ENCODE measurements around the gene KITLG.
"Not testable (repeated sequence)": the region's sequence is repeated elsewhere in the genome, so short reads cannot be mapped to it uniquely, and the experiment has no call there.

The KITLG gene

DNA sequence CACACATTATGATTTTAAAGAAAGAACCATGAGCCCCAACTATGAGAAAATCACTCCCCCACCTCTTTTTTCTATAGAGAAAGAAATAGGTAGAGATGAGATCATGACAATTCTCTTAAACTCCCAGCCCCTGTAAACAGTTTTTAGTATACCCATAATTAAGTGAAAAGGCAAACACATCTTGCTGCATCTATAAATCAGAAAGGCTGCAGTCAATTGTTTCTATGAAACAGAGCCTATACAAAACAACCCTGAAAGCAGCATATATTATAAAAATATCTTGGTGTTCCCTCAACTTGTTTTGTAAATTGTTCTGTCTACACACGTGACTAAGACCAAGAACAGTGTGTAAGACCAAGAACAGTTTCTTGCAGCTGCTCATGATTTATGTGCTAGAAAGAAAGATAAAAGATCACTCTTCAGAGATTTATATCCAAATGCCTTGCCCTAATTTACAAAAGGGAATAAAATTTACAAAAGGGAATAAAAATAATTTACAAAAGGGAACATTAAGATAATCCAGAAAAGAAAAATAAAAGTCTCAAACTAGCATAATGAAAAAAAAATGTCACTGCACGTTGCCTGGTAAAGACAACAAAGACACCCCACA, 4.8 kb downstream of the KITLG start:
- no peak for DNase-seq

DNA sequence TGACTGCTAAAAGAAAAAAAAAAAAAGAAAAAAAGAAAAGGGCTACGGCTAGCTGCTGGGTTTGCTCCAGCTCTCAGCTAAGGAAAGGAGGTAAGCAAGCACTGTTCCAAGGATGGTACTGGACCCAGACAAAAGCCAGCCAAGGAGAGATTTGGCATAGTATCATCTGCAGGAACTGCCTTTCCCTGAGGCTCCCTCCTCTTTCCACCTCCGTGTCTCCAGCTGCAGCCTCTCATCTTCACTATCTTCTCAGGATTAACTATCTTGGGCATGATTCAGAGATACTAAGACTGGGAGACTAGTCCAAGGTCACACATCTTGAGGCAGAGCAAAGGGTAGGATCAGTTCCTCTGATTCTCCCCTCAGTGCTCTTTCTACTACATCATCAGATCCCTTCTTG, 6.0 kb downstream of the KITLG start:
- no peak for DNase-seq

DNA sequence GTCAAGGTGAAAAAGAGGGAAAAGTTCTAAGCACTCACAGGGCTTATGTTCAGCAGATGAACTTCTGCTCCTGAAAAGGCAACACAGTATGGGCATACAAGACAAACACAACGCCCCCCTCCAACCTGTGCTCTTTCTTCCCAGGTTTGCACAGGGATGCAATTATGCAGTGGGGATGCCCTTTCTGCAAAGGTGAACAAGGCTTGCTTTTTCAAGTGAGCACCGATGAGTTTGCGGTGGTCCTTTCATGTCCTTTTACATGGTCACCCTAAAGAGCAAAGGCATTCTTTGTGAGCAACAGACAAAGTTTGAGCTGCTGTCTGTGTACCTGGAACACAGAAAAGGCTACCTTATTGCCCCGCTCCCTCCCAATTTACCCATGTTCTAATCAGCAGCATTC, 6.7 kb downstream of the KITLG start:
- DNase-seq = no peak

- DNase-seq = no peak
Measured at GRCh38 chr12:88572781-88573549, 7.3 kb downstream of the KITLG start.

DNA sequence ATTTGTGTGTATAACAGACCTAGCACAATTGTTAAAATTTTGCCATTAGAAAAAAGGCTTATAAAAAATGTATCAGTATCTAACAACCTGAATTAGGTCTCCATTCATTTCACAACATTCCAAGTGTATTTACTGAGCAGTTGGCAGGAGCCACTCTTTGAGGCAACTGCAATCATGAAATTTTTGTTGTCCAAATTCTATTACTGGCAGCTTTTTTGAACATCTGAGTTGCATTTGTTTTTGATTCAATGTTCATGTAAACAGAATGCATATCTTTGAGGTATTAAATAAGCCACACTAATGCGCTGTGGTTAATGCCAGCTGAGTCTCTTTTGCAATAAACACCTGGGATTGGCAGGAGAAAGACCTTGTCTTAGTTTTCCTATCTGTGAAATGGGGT, 8.7 kb downstream of the KITLG start:
- no peak for DNase-seq

DNA sequence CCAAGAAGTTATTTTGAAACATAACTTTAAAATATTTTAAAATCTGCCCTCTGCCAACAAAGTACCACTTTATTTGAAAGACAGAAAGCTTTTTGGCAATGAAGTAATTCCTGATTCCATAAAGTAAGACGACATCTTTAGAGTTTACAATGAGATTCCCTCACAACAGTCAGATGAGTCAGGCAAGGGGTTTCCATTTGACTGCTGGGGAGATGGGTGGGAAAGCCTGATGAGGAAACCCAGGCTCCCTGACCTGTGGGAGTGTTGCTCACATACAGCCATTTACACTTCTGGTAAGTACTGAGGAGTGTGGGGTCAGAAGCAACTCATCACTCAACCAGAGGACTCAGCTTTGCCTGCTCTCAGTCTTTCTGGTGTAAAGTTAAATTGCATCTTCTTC, 10.2 kb downstream of the KITLG start:
- no peak for DNase-seq

- DNase-seq = no peak
Measured at GRCh38 chr12:88566430-88566829, 13.8 kb downstream of the KITLG start.

DNA sequence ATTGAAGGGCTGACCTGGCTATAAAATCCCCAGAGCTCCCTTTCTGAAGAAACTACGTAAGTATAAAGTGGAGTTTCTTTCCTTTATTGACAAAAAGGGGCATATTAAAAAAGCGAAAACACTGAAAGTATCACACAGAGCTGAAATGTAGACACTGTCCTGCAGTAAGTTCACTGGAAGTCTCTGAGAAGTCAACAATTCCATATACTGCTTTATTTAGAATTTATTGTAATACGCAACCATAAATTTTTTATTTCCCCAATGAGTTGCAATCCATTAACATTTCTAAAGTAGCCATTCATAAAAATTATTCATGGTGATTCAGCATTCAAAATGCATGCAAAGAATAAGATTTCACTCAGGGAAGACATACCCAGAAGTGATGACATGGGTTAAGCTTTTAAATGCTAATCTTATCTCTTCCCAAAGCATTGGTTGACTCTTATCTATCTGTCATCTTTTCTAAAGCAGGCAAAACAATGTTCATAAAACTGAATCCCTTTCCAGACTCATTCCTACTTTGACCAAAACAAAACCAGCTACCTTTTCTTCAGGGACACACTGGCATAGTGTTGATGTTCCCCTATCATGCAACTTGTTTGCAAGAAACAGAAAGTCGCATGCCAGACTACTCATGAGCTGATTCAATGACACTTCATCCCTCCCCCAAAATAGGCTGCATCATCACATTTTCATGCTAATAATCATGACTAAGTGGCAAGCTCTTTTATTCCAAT, 17.3 kb downstream of the KITLG start:
- no peak for DNase-seq

DNA sequence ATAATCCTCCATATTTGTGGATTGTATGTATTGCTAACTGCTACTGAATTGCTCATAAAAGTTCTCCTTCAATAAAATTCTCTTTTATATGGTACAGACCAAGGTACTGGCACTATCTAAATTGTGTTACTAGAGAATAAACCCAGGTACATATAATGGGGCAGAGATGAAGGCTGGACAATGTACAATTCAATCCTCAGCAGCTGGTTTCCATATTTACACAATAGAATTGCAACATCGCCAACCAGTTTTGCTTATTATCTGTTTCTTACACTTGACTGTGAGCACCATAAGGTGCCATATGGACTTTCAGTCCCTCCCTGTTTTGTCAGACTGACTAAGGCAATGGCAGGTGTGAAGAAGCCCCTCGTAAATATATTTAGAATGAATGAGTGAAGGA, 18.1 kb downstream of the KITLG start:
- no peak for DNase-seq

- DNase-seq = no peak
Measured at GRCh38 chr12:88559772-88560171, 20.5 kb downstream of the KITLG start.

DNA sequence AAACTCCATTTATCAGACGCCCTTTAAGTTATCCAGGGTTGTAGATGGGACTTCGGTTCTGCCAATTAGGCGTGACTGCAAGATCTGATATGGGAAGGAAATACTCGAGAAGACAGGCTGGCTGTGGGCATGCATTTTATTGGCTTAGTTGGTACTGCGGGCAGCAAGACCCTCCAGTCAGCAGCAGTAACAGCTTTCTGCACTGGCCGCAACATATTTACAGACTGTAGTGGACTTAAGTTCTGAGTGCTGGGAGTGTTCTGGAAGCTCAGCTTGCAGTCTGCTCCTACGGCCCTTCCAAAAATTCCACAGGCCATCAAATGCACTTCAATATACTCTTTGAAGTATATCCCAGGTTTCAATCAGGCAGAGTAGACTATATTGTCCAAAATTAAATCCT, 21.1 kb downstream of the KITLG start:
- DNase-seq = no peak

DNA sequence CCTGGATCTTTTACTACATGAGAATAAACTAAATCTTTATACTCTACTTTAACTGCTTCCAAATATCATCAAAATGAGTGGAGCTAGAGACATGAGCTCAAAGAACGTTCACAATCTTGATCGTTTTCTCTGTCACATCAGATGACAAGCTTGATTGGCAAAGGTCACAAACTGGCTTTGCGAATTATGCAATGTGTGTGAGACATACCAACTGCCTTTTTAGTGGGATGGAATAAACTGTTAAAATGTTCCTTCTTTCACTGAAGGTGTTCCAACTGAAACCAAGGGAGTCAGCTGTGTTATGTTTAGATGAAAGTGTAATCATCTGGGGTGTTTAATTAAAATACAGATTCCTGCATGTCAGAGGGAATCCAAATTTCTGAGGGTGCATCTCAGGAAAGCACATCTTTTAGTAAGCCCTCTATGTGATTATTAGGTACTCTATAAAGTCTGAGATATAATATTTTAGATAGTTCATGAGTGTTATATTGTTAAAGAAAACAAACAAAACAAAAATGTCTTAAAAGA, 21.9 kb downstream of the KITLG start:
- DNase-seq = no peak

GRCh38 chr12:88556213-88556774, 24.0 kb downstream of the KITLG start:
- no peak for DNase-seq

DNA sequence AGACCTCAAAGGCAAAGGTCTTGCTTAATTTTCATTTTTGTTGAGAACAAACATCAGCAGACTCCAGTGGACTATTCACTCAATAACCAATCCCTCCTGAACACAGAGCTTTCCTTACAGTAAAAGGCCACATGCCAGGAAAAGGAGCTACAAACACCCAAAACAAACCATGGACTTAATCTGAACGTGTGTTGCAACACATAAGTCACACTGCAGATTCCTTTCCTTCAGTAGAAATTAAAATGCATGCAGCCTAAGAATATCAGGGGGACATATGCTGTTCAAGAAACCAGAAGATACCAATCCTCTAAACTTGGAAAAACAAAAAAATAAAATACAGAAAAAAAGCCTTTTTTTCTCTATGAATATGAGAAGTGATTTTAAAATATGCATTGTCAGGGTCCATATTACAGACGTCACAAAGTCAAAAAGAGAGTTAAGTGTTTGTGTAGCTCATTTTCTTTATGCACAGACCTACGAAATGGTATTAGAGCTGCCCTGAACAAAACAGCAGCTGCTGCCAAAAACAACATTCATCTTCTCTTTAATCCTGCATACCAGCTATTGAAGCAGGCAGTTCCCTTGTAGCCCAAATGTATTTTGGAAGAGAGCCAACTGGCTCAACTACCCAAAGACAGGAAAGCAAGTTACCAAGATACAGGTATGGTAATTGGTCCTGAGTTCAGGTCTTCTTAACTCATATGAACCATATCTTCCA, 26.2 kb downstream of the KITLG start:
- peak; percentile 92 for DNase-seq

- no peak for DNase-seq
Measured at GRCh38 chr12:88552610-88553079, 27.6 kb downstream of the KITLG start.

DNA sequence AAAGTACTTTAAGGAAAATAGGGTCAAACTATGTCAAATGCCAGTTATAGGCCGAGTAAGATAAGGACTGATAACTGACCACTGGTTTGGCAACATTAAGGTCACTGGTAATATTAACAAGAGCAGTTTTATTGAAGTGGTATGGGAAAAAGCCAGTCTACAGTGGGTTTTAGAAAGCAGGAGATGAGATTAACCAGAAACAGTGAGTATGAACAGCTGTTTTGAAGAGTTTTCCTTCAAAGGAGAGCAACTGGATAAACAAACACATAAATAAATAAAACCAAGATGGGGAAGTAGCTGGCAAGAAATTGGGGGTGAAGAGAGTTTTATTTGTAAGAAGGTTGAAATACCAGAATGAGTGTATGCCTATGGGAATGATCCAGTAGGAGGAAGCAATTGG, 30.3 kb downstream of the KITLG start:
- no peak for DNase-seq

DNA sequence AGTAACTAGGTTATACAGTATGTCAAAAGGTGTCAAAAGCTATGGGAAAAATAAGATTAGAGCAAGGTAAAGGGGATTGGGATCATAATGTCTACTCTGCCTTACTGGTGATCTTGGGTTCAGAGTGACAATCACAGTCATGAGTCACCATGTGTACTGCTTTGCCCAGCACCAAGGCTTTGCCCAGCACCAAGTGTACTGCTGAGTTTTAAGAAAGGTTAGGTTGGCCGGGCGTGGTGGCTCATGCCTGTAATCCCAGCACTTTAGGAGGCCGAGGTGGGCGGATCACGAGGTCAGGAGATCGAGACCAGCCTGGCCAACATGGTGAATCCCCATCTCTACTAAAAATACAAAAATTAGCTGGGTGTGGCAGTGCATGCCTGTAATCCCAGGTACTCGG, 32.3 kb downstream of the KITLG start:
- not testable (repeated sequence) for DNase-seq

GRCh38 chr12:88546853-88547252, 33.4 kb downstream of the KITLG start:
- no peak for DNase-seq

GRCh38 chr12:88546226-88546625, 34.0 kb downstream of the KITLG start:
- DNase-seq = no peak

- no peak for DNase-seq
Measured at GRCh38 chr12:88544991-88545980, 35.0 kb downstream of the KITLG start.

- no peak for DNase-seq
Measured at GRCh38 chr12:88539893-88540292, 40.4 kb downstream of the KITLG start.

All from NCI-H2029 treated with DMSO at 0.1 percent for 48 hours (cell line).